ENCODE results near the gene RANBP10. TPM values are rescaled to one million over a fixed set of nuclear protein-coding genes. Genes with fewer than 3 reads are reported as not detected.
A peak's percentile ranks its signal among the peaks of the same experiment; 100 is the strongest.

RANBP10 gene
- total RNA-seq, 1 donor, result 8.6 TPM

- TF ChIP-seq CTCF (IDR thresholded peaks at IDR 0.05; ENCODE audit: insufficient read depth, low read depth, low read length), result no peak
- H3K4me3 ChIP-seq (ENCODE audit: low read depth, low read length), result no peak overlapping the region
- DNase-seq (ENCODE audit: low read depth), result no peak
Observed at GRCh38 chr16:67675579-67675935, 130.8 kb downstream of the RANBP10 start.

- no peak for TF ChIP-seq CTCF (IDR thresholded peaks at IDR 0.05; ENCODE audit: insufficient read depth, low read depth, low read length)
- no peak for DNase-seq (ENCODE audit: low read depth)
- H3K4me3 ChIP-seq (ENCODE audit: low read depth, low read length), result no peak overlapping the region
Observed at GRCh38 chr16:67674851-67675578, 131.3 kb downstream of the RANBP10 start.

- no peak overlapping the region for H3K4me3 ChIP-seq (ENCODE audit: low read depth, low read length)
- DNase-seq (ENCODE audit: low read depth), result peak; percentile 26
- TF ChIP-seq CTCF (IDR thresholded peaks at IDR 0.05; ENCODE audit: insufficient read depth, low read depth, low read length), result no peak
Observed at GRCh38 chr16:67673712-67674580, 132.4 kb downstream of the RANBP10 start.

Small RNA genes within 50 kb of the gene (small RNA-seq; reads per million reads assigned to genes)
- not detected for gene AC040162.2

Other genes with a start within 250 kb of the RANBP10 start
- 26.1 and 33.7 TPM in 2 replicates for gene CTCF, start 244.0 kb downstream of the RANBP10 start, total RNA-seq
- gene CARMIL2, start 161.4 kb downstream of the RANBP10 start, total RNA-seq, result under 0.01 TPM in 2 replicates
- gene ACD, start 146.3 kb downstream of the RANBP10 start, total RNA-seq, result 15.1 and 19.3 TPM in 2 replicates
- 0.97 and 2.6 TPM in 2 replicates for gene PARD6A, start 145.6 kb downstream of the RANBP10 start, total RNA-seq
- 10.0 and 11.2 TPM in 2 replicates for gene ENKD1, start 139.8 kb downstream of the RANBP10 start, total RNA-seq
- gene C16orf86, start 139.7 kb downstream of the RANBP10 start, total RNA-seq, result 1.3 and 3.9 TPM in 2 replicates
- 13.5 and 15.5 TPM in 2 replicates for gene GFOD2, start 87.2 kb downstream of the RANBP10 start, total RNA-seq
- 0.32 and 1.3 TPM in 2 replicates for gene TSNAXIP1, start 329 bp upstream of the RANBP10 start, total RNA-seq
- gene THAP11, start 35.8 kb upstream of the RANBP10 start, total RNA-seq, result 24.8 and 28.9 TPM in 2 replicates
- gene NUTF2, start 40.4 kb upstream of the RANBP10 start, total RNA-seq, result 255 and 342 TPM in 2 replicates
- 31.6 and 39.7 TPM in 2 replicates for gene CENPT, start 41.1 kb upstream of the RANBP10 start, total RNA-seq
- gene EDC4, start 66.5 kb upstream of the RANBP10 start, total RNA-seq, result 60.6 and 85.1 TPM in 2 replicates
- not detected in 2 replicates for gene NRN1L, start 78.3 kb upstream of the RANBP10 start, total RNA-seq
- gene PSKH1, start 86.7 kb upstream of the RANBP10 start, total RNA-seq, result 13.0 and 13.2 TPM in 2 replicates
- 1.3 TPM in 1 of 2 replicates, not detected in the other for gene CTRL, start 125.3 kb upstream of the RANBP10 start, total RNA-seq
- gene PSMB10, start 130.3 kb upstream of the RANBP10 start, total RNA-seq, result 54.0 and 72.8 TPM in 2 replicates
- gene LCAT, start 137.6 kb upstream of the RANBP10 start, total RNA-seq, result 8.6 and 9.3 TPM in 2 replicates
- 90.5 and 104 TPM in 2 replicates for gene SLC12A4, start 162.1 kb upstream of the RANBP10 start, total RNA-seq
- gene DPEP3, start 173.9 kb upstream of the RANBP10 start, total RNA-seq, result not detected in 2 replicates
- under 0.01 TPM in 1 of 2 replicates, not detected in the other for gene DPEP2, start 192.9 kb upstream of the RANBP10 start, total RNA-seq
- gene DPEP2NB, start 209.4 kb upstream of the RANBP10 start, total RNA-seq, result under 0.01 TPM in 1 of 2 replicates, not detected in the other
- 12.1 and 13.2 TPM in 2 replicates for gene DDX28, start 216.7 kb upstream of the RANBP10 start, total RNA-seq
- gene DUS2, start 216.7 kb upstream of the RANBP10 start, total RNA-seq, result 14.5 and 19.4 TPM in 2 replicates